ENCODE results near the gene ATP5MK. TPM values are rescaled to one million over a fixed set of nuclear protein-coding genes. Genes with fewer than 3 reads are reported as not detected.
"Not testable (repeated sequence)": the region's sequence is repeated elsewhere in the genome, so short reads cannot be mapped to it uniquely, and the experiment has no call there.

ATP5MK gene
- total RNA-seq, 1 donor from 2014 or later = 300 TPM

DNA sequence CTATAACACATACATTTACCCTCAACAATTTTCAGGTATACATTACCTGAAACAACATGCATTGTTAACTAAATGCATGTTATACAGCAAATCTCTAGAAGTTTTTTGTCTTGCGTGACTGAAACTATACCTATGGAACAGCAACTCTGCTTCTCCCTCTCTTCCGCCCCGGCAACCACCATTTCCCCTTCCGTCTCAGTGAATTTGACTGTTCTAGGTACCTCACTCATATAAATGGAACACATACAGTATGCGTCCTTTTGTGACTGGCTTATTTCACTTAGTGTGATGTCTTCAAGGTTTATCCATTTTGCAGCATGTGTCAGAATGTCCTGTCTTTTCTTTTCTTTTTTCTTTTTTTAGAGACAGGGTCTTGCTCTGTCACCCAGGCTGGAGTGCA, 33.4 kb upstream of the ATP5MK start:
- Mint-ChIP-seq H3K4me3 (no peak overlapping the region), H3K36me3 (peaks cover 23% of the 10 kb centered on the region), H3K27ac (no peak overlapping the region), H3K4me1 (ENCODE audit: unreplicated experiment) (no peaks in the 10 kb centered on the region), H3K9me3 (no peaks in the 10 kb centered on the region), H3K27me3 (no peaks in the 10 kb centered on the region)
- no peak for DNase-seq (ENCODE audit: extremely low spot score, unreplicated experiment)
- no peak for TF ChIP-seq CTCF (conservative IDR thresholded peaks at IDR 0.05)

DNA sequence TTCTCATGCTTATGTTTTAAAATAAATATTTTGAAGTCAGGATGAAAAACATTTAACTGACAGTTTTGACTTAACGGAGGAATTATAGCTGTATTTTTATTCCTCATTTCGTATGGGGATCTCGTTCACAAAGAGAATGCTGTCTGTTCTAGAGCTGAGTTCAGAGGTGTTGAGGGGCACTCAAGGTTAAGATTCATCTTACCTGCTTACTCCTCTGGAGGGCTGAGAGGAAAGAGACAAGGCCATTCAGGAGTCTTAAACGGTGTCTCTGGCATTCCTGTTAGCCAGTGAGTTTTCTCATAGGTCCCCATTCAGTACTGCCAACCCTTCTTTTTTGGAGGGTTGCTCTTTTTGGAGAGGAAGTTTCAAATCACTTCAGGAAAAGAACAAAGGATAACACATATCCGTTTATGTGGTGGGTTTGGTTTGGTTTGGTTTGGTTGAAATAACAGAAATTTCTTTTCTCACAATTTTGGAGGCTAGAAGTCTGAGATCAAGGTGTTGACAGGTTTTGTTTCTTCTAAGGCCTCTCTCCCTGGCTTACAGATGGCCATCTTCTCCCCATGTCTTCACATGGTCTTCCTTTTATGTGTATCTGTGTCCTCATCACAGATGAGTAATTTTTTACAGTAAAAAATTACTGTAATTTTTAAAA, 32.8 kb upstream of the ATP5MK start:
- Mint-ChIP-seq H3K9me3 (no peaks in the 10 kb centered on the region), H3K27me3 (no peaks in the 10 kb centered on the region), H3K27ac (no peak overlapping the region), H3K4me3 (no peak overlapping the region), H3K4me1 (ENCODE audit: unreplicated experiment) (no peaks in the 10 kb centered on the region), H3K36me3 (peaks cover 28% of the 10 kb centered on the region)
- no peak for TF ChIP-seq CTCF (conservative IDR thresholded peaks at IDR 0.05)
- no peak for DNase-seq (ENCODE audit: extremely low spot score, unreplicated experiment)

- Mint-ChIP-seq H3K27me3 (no peaks in the 10 kb centered on the region), H3K4me1 (ENCODE audit: unreplicated experiment) (no peaks in the 10 kb centered on the region), H3K4me3 (no peak overlapping the region), H3K27ac (no peak overlapping the region), H3K36me3 (peaks cover 27% of the 10 kb centered on the region), H3K9me3 (no peaks in the 10 kb centered on the region)
- no peak for DNase-seq (ENCODE audit: extremely low spot score, unreplicated experiment)
- TF ChIP-seq CTCF (conservative IDR thresholded peaks at IDR 0.05) = no peak
These were observed 31.6 kb upstream of the ATP5MK start for GRCh38 chr10:103427866-103428265.

DNA sequence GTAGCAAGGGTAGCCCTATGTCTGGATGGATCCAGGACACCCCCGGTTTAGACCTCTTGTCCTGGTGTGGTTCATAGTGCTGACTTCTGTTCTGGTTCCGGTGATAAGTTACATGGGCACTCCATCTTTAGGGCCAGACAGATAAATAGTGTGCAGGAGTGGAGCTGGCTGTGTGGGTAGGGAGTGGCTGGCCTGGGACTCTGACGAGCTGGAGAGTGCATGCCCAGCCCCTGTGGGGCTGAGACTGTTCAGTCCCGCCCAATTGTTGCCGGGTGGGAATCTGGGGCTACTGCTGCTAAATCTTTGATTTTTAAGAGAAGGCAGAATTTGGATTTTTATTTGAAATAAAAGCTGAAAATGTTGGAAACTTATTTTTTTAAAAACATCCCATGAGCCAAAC, 27.5 kb upstream of the ATP5MK start:
- no peak for DNase-seq (ENCODE audit: extremely low spot score, unreplicated experiment)
- H3K27me3 Mint-ChIP-seq = no peaks in the 10 kb centered on the region
- H3K4me3 Mint-ChIP-seq = no peak overlapping the region
- no peaks in the 10 kb centered on the region for H3K4me1 Mint-ChIP-seq (ENCODE audit: unreplicated experiment)
- peaks cover 25% of the 10 kb centered on the region for H3K36me3 Mint-ChIP-seq
- H3K9me3 Mint-ChIP-seq = no peaks in the 10 kb centered on the region
- H3K27ac Mint-ChIP-seq = no peak overlapping the region
- no peak for TF ChIP-seq CTCF (conservative IDR thresholded peaks at IDR 0.05)

- Mint-ChIP-seq H3K4me1 (ENCODE audit: unreplicated experiment) (no peaks in the 10 kb centered on the region), H3K36me3 (peaks cover 34% of the 10 kb centered on the region), H3K27ac (no peak overlapping the region), H3K9me3 (no peaks in the 10 kb centered on the region), H3K27me3 (no peaks in the 10 kb centered on the region), H3K4me3 (no peak overlapping the region)
- DNase-seq (ENCODE audit: extremely low spot score, unreplicated experiment) = no peak
- TF ChIP-seq CTCF (conservative IDR thresholded peaks at IDR 0.05) = no peak
These were observed 22.8 kb upstream of the ATP5MK start for GRCh38 chr10:103419101-103419500.

- Mint-ChIP-seq H3K4me1 (ENCODE audit: unreplicated experiment) (no peaks in the 10 kb centered on the region), H3K9me3 (no peaks in the 10 kb centered on the region), H3K27me3 (no peaks in the 10 kb centered on the region), H3K4me3 (no peak overlapping the region), H3K36me3 (peaks cover 32% of the 10 kb centered on the region), H3K27ac (no peak overlapping the region)
- TF ChIP-seq CTCF (conservative IDR thresholded peaks at IDR 0.05) = no peak
- DNase-seq (ENCODE audit: extremely low spot score, unreplicated experiment) = no peak
These were observed 21.3 kb upstream of the ATP5MK start for GRCh38 chr10:103417601-103418000.

DNA sequence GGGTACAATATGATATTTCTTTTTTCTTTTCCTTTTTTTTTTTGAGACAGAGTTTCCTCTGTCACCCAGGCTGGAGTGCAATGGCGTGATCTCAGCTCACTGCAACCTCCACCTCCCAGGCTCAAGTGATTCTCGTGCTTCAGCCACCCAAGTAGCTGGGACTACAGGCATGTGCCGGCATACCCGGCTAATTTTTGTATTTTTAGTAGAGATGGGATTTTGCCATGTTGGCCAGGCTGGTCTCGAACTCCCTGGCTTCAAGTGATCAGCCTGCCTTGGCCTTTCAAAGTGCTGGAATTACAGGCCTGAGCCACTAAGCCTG, 20.8 kb upstream of the ATP5MK start:
- DNase-seq (ENCODE audit: extremely low spot score, unreplicated experiment); H3K4me1 Mint-ChIP-seq (ENCODE audit: unreplicated experiment); H3K9me3 Mint-ChIP-seq; H3K27me3 Mint-ChIP-seq; H3K4me3 Mint-ChIP-seq: not testable (repeated sequence)
- H3K27ac Mint-ChIP-seq = peak overlapping the region; percentile 38
- peaks cover 32% of the 10 kb centered on the region for H3K36me3 Mint-ChIP-seq
